ENCODE results near the gene ZBTB5.
A peak's percentile ranks its signal among the peaks of the same experiment; 100 is the strongest.
"Not testable (repeated sequence)": the region's sequence is repeated elsewhere in the genome, so short reads cannot be mapped to it uniquely, and the experiment has no call there.

ZBTB5 gene

GRCh38 chr9:37465249-37466036, at the start of gene ZBTB5:
Gene ZBTB5, minus strand, starts transcription at chr9:37465450. Its CDS starts 22,899 bp downstream, at chr9:37442551.
- DNase-seq: peak; percentile 100

- no peak for DNase-seq
Measured at GRCh38 chr9:37514999-37515398, 49.7 kb upstream of the ZBTB5 start.

GRCh38 chr9:37514415-37514814, 49.2 kb upstream of the ZBTB5 start:
- not testable (repeated sequence) for DNase-seq

DNA sequence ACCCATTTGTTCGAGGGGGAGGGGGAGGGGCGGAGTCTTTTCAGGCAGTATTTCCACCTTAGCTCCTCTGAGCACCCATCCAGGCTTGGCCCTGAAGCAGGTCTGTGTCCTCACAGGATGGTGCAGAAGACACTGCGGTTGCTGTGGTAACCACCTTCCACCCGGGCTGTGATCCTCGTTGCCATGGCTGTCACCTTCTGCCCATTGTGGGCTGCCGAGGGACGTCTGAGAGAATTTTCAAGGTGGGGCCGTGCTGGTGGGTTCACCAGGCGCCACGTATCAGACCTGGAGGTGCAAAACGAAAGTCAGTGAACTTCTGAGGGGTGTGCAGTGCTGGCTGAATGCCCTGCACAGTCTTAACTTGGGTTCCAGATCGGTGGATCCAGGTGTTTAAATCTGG, 47.2 kb upstream of the ZBTB5 start:
- DNase-seq: no peak

GRCh38 chr9:37511016-37512010, 46.1 kb upstream of the ZBTB5 start:
- DNase-seq: no peak

- DNase-seq: not testable (repeated sequence)
Measured at GRCh38 chr9:37510053-37510452, 44.8 kb upstream of the ZBTB5 start.

GRCh38 chr9:37509536-37509935, 44.3 kb upstream of the ZBTB5 start:
- DNase-seq: no peak

DNA sequence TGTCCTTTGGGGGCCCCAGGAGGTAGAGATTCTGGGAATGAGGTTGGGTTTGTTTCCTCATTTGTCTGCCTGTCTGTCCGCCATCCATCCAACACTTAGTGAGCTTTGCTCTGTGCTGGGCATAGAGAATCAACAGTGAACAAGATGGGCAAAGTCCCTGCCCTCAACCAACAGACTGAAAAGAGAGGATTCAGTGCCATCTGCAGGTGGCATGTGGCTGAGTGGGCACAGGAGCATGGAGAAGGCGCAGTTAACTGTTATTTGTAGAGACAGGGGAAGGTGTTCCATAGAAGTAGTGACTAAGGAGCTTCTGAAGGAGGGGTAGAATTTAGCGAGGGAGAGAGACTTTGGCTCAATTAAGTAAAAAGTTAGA, 43.6 kb upstream of the ZBTB5 start:
- DNase-seq: no peak

- no peak for DNase-seq
Measured at GRCh38 chr9:37508135-37508833, 43.0 kb upstream of the ZBTB5 start.

DNA sequence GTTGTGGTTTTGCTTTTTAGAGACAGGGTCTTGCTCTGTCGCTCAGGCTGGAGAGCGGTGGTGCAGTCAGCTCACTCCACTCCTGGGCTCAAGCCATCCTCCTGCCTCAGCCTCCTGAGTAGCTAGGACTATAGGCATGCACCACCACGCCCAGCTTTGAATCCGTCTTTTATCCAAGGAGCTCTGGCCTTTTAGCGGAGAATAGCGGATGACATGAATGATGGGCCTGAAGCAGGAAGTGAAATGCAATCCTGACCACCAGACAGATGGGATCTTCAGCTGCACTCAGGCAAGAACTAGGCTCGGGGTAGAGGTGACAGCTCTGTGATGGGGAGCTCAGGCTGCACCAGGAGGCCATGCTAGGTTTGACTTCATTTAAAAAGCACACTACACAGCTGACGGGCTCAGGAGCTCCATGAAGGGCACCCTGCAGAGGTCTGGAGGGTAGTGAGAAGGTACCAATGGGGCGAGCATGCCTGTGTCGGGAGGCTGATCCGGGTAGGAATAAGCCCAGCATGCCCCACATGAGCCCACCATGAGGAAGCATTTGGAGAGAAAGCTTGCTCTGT, 42.4 kb upstream of the ZBTB5 start:
- DNase-seq: no peak

DNA sequence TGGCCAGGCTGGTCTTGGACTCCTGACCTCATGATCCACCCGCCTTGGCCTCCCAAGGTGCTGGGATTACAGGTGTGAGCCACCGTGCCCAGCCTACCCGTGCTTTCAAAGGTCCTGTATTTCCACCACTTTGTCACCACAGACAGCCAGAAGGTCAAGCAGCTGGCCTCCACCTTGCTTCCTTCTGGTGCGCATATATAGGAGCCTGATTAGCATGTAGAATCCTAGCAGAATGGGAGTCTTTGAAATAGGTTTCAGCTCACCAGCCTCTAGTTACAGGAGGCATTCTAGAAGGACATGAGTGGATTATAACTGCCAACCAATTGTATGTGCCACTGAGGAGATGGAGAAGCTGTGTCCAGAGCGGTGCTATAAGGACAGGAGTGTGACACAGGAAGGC, 39.4 kb upstream of the ZBTB5 start:
- no peak for DNase-seq

DNA sequence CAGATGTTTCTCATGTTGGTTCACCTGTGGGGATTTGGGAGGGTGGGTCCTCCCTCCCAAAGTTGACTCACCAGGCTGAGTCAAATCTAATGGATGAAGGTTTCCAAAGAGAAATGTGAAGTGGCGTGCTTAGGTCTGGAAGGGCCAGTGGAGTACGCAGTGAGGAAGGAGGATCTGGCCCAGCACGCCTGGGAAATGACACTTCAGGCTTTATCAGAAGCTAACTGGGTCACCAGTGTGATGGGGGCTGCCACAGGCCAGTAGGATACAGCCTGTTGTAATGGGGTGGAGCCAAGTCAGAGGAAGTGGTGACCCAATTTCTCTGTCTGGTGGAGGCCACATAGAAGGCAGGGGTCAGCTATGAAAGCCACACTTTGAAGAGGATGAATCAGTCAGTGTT, 38.5 kb upstream of the ZBTB5 start:
- DNase-seq: no peak

DNA sequence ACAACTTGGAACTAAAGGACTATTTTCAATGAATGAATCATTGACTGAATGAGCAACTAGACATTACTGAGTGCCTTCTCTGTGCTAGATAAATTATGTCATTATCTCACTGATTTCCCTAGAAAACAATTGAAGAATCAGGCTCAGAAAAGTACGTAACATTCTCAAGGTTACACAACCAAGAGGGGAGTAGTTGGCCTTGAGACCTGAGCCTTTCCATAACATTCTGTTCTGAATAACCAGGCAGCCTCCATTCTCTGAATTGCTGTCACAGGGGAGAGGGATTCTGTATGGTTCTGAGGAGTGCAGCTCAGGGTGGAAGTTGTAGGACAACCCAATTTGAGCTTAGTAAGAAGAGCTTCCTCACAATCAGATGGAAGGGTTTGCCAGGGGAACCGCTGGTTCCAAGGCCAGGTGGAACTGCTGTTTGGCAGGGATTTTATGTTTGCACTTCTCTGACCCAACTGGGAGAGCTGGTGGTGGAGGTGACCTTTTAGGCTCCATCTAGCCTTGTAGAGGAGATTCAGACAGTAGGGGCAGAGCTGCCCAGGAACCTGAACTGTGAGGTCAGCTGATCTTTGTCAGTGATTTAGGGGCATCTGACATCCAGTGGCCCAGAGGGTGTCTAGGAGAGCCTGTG, 36.8 kb upstream of the ZBTB5 start:
- no peak for DNase-seq

GRCh38 chr9:37499297-37499696, 34.0 kb upstream of the ZBTB5 start:
- no peak for DNase-seq

- DNase-seq: no peak
Measured at GRCh38 chr9:37498457-37498856, 33.2 kb upstream of the ZBTB5 start.

GRCh38 chr9:37497320-37497719, 32.1 kb upstream of the ZBTB5 start:
- DNase-seq: no peak

GRCh38 chr9:37496020-37496419, 30.8 kb upstream of the ZBTB5 start:
- no peak for DNase-seq

- no peak for DNase-seq
Measured at GRCh38 chr9:37495571-37495970, 30.3 kb upstream of the ZBTB5 start.

- no peak for DNase-seq
Measured at GRCh38 chr9:37491939-37492338, 26.7 kb upstream of the ZBTB5 start.

GRCh38 chr9:37486616-37487548, 21.6 kb upstream of the ZBTB5 start:
- no peak for DNase-seq

GRCh38 chr9:37486256-37486615, 21.0 kb upstream of the ZBTB5 start:
- no peak for DNase-seq
